ENCODE data around the gene LCN15.

The LCN15 gene

DNA sequence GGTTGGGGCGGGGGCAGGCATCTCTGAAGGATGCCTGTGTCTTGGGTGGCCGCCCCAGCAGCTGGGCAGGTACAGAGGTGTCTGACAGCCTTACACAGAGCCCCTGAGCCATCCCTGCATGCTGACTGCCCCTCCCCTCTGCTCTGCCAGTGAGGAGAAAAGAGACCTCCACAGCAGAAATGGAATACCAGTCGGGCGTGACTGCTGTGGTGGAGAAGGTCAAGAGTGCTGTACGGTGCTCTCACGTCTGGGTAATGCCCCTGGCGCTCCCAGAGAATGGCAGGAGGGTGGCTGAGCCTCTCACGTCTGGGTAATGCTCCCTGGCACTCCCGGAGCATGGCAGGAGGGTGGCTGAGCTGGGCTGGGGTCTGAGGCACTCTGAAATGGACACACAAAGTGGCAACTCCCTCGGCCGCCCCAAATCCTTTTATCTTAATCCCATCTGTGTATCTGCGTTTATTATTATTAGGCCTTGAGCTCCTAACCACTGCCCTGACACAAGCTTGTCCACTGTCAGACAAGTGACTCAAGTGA, 41.0 kb upstream of the LCN15 start:
- TF ChIP-seq, protein P1, sequence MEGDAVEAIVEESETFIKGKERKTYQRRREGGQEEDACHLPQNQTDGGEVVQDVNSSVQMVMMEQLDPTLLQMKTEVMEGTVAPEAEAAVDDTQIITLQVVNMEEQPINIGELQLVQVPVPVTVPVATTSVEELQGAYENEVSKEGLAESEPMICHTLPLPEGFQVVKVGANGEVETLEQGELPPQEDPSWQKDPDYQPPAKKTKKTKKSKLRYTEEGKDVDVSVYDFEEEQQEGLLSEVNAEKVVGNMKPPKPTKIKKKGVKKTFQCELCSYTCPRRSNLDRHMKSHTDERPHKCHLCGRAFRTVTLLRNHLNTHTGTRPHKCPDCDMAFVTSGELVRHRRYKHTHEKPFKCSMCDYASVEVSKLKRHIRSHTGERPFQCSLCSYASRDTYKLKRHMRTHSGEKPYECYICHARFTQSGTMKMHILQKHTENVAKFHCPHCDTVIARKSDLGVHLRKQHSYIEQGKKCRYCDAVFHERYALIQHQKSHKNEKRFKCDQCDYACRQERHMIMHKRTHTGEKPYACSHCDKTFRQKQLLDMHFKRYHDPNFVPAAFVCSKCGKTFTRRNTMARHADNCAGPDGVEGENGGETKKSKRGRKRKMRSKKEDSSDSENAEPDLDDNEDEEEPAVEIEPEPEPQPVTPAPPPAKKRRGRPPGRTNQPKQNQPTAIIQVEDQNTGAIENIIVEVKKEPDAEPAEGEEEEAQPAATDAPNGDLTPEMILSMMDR (IDR thresholded peaks at IDR 0.05; ENCODE audit: extremely low read depth, missing control alignments): no peak
- peak; percentile 3 for DNase-seq (ENCODE audit: low spot score)

DNA sequence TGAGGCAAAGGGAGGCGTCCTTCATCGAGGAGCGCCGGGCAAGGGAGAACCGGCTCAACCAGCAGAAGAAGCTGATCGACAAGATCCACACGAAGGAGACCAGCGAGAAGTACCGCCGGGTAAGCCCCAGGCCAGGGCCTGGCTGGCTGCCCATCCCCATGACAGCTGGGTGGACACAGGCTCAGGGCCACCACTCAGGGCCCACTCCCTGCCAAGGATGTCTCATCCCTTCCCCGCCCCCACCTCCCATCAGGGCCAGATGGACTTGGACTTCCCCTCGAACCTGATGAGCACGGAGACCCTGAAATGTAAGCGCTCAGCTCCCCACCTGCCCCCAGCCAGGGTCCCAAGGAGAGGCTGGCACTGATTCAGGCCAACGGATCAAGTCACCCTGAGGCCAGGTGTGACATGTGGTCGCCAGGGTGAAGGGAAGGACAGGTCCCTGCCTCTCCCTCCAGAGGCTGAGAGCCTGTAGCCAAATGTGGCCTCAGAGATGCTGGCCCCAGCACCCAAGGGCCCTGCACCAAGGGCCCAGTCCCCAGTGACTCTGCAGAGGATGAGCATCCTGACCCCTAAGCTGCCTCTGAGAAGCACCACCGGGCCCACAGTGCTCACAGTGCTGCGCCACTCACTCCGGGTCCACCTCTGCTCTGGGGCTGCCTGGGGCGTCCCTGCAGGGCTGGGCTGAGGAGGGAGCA, 40.3 kb upstream of the LCN15 start:
- DNase-seq (ENCODE audit: low spot score): no peak
- TF ChIP-seq, protein P1 (IDR thresholded peaks at IDR 0.05; ENCODE audit: extremely low read depth, missing control alignments): no peak

DNA sequence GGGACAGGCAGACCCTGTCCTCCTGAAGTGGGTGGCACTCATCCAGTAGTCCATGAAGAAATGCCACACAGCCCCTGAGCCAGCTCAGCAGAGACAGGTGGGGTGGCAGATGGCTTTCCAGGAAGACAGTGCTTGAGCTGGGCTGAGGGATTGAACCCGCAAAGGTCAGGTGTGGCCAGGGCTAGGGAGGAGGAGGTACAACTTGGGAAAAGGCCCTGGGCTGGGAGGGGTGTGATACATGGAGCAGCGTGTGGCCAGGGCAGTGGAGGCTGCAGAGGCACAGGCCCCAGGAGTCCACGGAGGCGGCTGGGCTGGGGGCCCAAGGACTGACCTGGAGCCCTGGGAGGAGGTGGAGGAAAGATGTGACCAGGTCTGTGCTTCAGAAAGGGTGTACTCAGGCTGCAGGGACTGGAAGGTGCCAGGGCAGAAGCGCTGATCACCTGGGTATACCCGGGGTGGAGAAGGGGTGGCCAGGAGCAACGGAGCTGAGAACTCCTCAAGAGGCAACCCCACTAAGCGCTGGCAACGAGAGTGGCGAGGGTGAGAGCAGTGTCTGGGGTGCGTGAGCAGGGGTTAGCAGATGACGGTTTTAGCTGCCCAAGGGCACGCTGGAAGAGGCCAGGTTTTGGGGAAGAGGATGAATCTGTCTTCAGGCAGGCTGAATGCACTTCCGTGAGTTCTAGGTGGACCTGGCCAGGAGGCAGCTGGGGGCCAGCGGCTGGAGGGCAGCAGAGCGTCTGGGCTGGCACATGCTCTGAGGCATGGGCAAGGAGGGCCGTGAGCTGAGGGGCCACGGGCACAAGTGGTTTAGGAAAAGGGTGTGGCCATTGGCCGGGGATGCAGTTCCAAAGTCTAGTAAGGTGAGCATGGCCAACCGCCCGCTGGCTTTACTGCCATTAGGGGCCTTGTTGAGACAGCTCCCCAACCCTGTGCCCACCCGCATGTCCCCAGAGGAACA, 39.5 kb upstream of the LCN15 start:
- TF ChIP-seq, protein P1 (IDR thresholded peaks at IDR 0.05; ENCODE audit: extremely low read depth, missing control alignments): no peak

DNA sequence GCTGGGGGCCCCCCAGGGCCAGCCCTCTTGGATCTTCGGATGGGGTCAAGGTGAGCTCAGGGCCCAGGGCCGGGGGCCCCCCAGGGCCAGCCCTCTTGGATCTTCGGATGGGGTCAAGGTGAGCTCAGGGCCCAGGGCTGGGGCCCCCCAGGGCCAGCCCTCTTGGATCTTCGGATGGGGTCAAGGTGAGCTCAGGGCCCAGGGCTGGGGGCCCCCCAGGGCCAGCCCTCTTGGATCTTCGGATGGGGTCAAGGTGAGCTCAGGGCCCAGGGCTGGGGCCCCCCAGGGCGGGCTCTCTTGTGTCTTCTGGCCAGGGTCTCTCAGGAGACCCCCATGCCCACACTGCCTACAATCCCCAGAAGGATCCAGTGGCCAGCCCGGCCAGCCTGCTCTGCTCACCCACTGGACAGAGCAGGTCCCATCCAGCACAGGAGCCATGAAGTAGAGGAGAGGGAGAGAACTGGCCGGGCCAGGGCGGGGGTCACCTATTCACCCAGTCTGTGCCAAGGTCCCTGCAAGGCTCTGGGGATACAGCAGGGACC, 38.8 kb upstream of the LCN15 start:
- peak; percentile 4 for DNase-seq (ENCODE audit: low spot score)

More for the DNA sequence above, 39.5 kb upstream of the LCN15 start:
- DNase-seq (ENCODE audit: low spot score): peak; percentile 3

DNA sequence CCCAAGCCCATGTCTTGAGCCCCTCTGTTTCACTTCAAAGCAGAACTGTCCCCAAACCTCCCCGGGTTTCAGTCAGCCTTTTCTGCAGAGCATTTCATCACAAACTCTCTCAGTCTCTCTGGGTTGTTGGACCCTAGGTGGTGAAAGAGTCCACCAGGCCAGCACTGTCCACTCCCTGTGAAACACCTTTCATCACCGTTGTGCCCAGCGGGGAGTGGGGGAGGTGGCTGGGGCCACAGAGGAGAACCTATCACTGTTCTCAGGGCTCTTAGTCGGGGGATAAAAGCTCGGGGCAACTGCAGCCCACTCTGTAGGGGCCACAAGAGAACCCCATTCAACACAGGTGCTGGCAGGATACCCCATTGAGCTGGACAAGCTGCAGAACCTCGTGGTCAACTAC, 38.0 kb upstream of the LCN15 start:
- TF ChIP-seq, protein P1 (IDR thresholded peaks at IDR 0.05; ENCODE audit: extremely low read depth, missing control alignments): no peak
- DNase-seq (ENCODE audit: low spot score): no peak

DNA sequence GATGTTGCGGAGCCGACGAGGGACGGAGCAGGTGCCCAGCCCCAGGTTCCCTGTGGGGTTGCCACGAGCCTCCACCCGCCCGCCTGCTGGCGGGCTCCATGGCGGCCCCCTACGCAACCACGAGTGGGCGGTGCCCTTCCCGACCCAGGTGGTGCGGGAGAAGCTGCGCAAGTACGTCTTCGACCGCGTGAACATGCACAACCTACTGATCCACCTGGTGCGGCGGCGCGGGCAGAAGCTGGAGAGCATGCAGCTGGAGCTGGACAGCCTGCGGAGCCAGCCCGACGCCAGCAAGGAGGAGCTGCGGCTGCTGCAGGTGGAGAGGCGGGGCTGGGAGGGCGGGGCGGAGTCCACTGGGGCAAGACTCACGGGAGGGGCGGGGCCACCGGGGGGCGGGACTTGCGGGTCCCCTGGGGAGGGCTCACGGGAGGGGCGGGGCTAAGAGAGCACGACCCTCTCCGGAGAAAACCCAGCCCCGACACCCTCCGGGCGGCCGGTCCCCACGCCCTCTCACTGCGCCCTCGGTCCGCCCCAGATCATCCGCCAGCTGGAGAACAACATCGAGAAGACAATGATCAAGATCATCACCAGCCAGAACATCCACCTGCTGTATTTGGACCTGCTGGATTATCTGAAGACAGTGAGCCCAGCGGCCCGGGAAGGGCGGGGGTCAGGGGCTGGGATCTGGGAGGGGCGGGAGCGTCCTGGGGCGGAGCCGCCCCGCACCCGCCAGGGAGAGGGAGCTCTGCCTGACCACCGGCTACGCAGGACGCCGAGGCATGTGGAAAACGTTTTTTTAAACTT, 35.7 kb upstream of the LCN15 start:
- TF ChIP-seq, protein P1 (IDR thresholded peaks at IDR 0.05; ENCODE audit: extremely low read depth, missing control alignments): no peak

More for the DNA sequence above, 35.7 kb upstream of the LCN15 start:
- peak; percentile 93 for DNase-seq (ENCODE audit: low spot score)
